ENCODE measurements around the gene SUOX. TPM values are rescaled to one million over a fixed set of nuclear protein-coding genes. Genes with fewer than 3 reads are reported as not detected.

Gene SUOX
- total RNA-seq, 2 donors from 2014 or later = 23.9 to 37.7 TPM

GRCh38 chr12:56053407-56053893, 56.4 kb downstream of the SUOX start:
- no peaks in the 10 kb centered on the region for H3K27me3 ChIP-seq

More at GRCh38 chr12:56053407-56053893, 56.4 kb downstream of the SUOX start:
- Histone ChIP-seq H3K4me1 (no peaks in the 10 kb centered on the region), H3K4me3 (no peak overlapping the region), H3K36me3 (no peaks in the 10 kb centered on the region), H3K9me3 (no peaks in the 10 kb centered on the region), H3K27ac (no peak overlapping the region)
- no peak for TF ChIP-seq CTCF (IDR thresholded peaks at IDR 0.05)
- DNase-seq (ENCODE audit: low spot score) = no peak

Other genes starting within 250 kb of the SUOX start
- 10 to 100 TPM; 61.4 to 70.8 TPM for gene SARNP, start 179.6 kb upstream of the SUOX start, total RNA-seq
- 10 to 100 TPM in 1 of 2 donors, 1 to 10 TPM in 1; 6.5 to 17.1 TPM for gene ORMDL2, start 179.2 kb upstream of the SUOX start, total RNA-seq
- 10 to 100 TPM; 23.4 to 35.0 TPM for gene DNAJC14, start 167.7 kb upstream of the SUOX start, total RNA-seq
- 1 to 10 TPM; 5.0 to 7.7 TPM for gene MMP19, start 154.3 kb upstream of the SUOX start, total RNA-seq
- 10 to 100 TPM; 17.6 to 20.6 TPM for gene PYM1, start 69.4 kb upstream of the SUOX start, total RNA-seq
- 10 to 100 TPM in 1 of 2 donors, 1 to 10 TPM in 1; 7.3 to 22.8 TPM for gene DGKA, start 66.1 kb upstream of the SUOX start, total RNA-seq
- gene PMEL, start 31.2 kb upstream of the SUOX start, total RNA-seq = 1 to 10 TPM in 1 of 2 donors, under 1 TPM in 1; 0.67 to 1.1 TPM
- gene CDK2, start 30.4 kb upstream of the SUOX start, total RNA-seq = 10 to 100 TPM in 1 of 2 donors, 1 to 10 TPM in 1; 5.4 to 13.8 TPM
- gene RAB5B, start 23.2 kb upstream of the SUOX start, total RNA-seq = 100 to 1,000 TPM in 1 of 2 donors, 10 to 100 TPM in 1; 93.5 to 108 TPM
- 1 to 10 TPM; 2.6 to 3.9 TPM for gene IKZF4, start 23.8 kb downstream of the SUOX start, total RNA-seq
- 1,000 to 10,000 TPM in 1 of 2 donors, 100 to 1,000 TPM in 1; 134 to 1,492 TPM for gene RPS26, start 44.6 kb downstream of the SUOX start, total RNA-seq
- 1 to 10 TPM; 3.2 to 7.2 TPM for gene ERBB3, start 82.9 kb downstream of the SUOX start, total RNA-seq
- 100 to 1,000 TPM in 1 of 2 donors, 10 to 100 TPM in 1; 91.4 to 116 TPM for gene PA2G4, start 107.3 kb downstream of the SUOX start, total RNA-seq
- gene RPL41, start 119.4 kb downstream of the SUOX start, total RNA-seq = 1,000 to 10,000 TPM in 1 of 2 donors, 100 to 1,000 TPM in 1; 606 to 2,188 TPM
- 1 to 10 TPM; 2.1 to 2.9 TPM for gene ZC3H10, start 121.0 kb downstream of the SUOX start, total RNA-seq
- 10 to 100 TPM; 25.4 to 74.0 TPM for gene ESYT1, start 131.0 kb downstream of the SUOX start, total RNA-seq
- 10 to 100 TPM; 36.1 to 55.1 TPM for gene MYL6B, start 155.3 kb downstream of the SUOX start, total RNA-seq
- 1,000 to 10,000 TPM in 1 of 2 donors, 100 to 1,000 TPM in 1; 567 to 1,179 TPM for gene MYL6, start 161.1 kb downstream of the SUOX start, total RNA-seq
- 10 to 100 TPM; 45.0 to 70.2 TPM for gene SMARCC2, start 192.2 kb downstream of the SUOX start, total RNA-seq
- gene RNF41, start 224.6 kb downstream of the SUOX start, total RNA-seq = 10 to 100 TPM; 45.1 to 88.4 TPM
- gene NABP2, start 227.1 kb downstream of the SUOX start, total RNA-seq = 10 to 100 TPM; 19.7 to 23.6 TPM
- not detected for gene SLC39A5, start 232.8 kb downstream of the SUOX start, total RNA-seq

All from right atrium auricular region (tissue), 2 donors.